Parathyroid adenoma (tissue), 2 donors: ENCODE results near the gene TGFBR3L.

Experiments used
- H2AFZ ChIP-seq: fragments of 300-600 bp; sonication (generic); one replicate; pipeline ENCODE4 v1.7.0; 2017; ENCODE audit warnings: antibody characterized with exemption, mild to moderate bottlenecking
- H3K27ac ChIP-seq: fragments of 300-600 bp; sonication (generic); one replicate; pipeline ENCODE4 v1.7.0; 2017
- H3K27me3 ChIP-seq: fragments of 300-600 bp; sonication (generic); one replicate; pipeline ENCODE4 v1.7.0; 2017; ENCODE audit warnings: low read length; ENCODE audit not compliant: control insufficient read depth, insufficient read depth
- H3K36me3 ChIP-seq: fragments of 300-600 bp; sonication (generic); one replicate; pipeline ENCODE4 v1.7.0; 2017; ENCODE audit warnings: low read length; ENCODE audit not compliant: control insufficient read depth, insufficient read depth
- H3K4me1 ChIP-seq: fragments of 300-600 bp; sonication (generic); one replicate; pipeline ENCODE4 v1.7.0; 2017; ENCODE audit warnings: control low read depth
- H3K4me2 ChIP-seq: fragments of 300-600 bp; sonication (generic); one replicate; pipeline ENCODE4 v1.7.0; 2017; ENCODE audit warnings: low read length
- H3K4me3 ChIP-seq: fragments of 300-600 bp; sonication (generic); one replicate; pipeline ENCODE4 v1.7.0; 2017; ENCODE audit warnings: low read depth, low read length
- H3K79me2 ChIP-seq: fragments of 300-600 bp; sonication (generic); one replicate; pipeline ENCODE4 v1.7.0; 2017; ENCODE audit warnings: control low read depth
- H3K9ac ChIP-seq: fragments of 300-600 bp; sonication (generic); one replicate; pipeline ENCODE4 v1.7.0; 2017; ENCODE audit warnings: mild to moderate bottlenecking
- H3K9me3 ChIP-seq: fragments of 300-600 bp; sonication (generic); one replicate; pipeline ENCODE4 v1.7.0; 2017; ENCODE audit warnings: low read length; ENCODE audit not compliant: control insufficient read depth
- CTCF ChIP-seq: fragments of 300-600 bp; sonication (generic); IDR thresholded peaks from one replicate; pipeline ENCODE4 v1.7.0; 2017; ENCODE audit warnings: antibody characterized with exemption, mild to moderate bottlenecking
- donor health status: primary hyperparathyroidism.

TGFBR3L gene

GRCh38 chr19:7907544-7907943, 7.1 kb upstream of the TGFBR3L start:
- Histone ChIP-seq H2AFZ (no peak overlapping the region), H3K9me3 (no peaks in the 10 kb centered on the region), H3K27ac (no peak overlapping the region), H3K36me3 (no peaks in the 10 kb centered on the region), H3K4me1 (peaks cover 19% of the 10 kb centered on the region), H3K27me3 (no peaks in the 10 kb centered on the region), H3K4me2 (no peak overlapping the region), H3K4me3 (no peak overlapping the region), H3K79me2 (peaks cover 37% of the 10 kb centered on the region), H3K9ac (no peak overlapping the region)
- no peak for TF ChIP-seq CTCF

GRCh38 chr19:7908078-7908699, 6.4 kb upstream of the TGFBR3L start:
- Histone ChIP-seq H3K9ac (no peak overlapping the region), H3K9me3 (no peaks in the 10 kb centered on the region), H3K27ac (no peak overlapping the region), H3K4me3 (no peak overlapping the region), H3K36me3 (no peaks in the 10 kb centered on the region), H3K4me1 (peaks cover 13% of the 10 kb centered on the region), H3K79me2 (peaks cover 37% of the 10 kb centered on the region), H3K4me2 (no peak overlapping the region), H2AFZ (no peak overlapping the region), H3K27me3 (no peaks in the 10 kb centered on the region)
- TF ChIP-seq CTCF = no peak

GRCh38 chr19:7908742-7909461, 5.7 kb upstream of the TGFBR3L start:
- Histone ChIP-seq H3K4me1 (peaks cover 13% of the 10 kb centered on the region), H3K36me3 (no peaks in the 10 kb centered on the region), H3K9me3 (no peaks in the 10 kb centered on the region), H2AFZ (no peak overlapping the region), H3K4me2 (no peak overlapping the region), H3K4me3 (no peak overlapping the region), H3K9ac (no peak overlapping the region), H3K79me2 (peaks cover 37% of the 10 kb centered on the region), H3K27ac (no peak overlapping the region), H3K27me3 (no peaks in the 10 kb centered on the region)
- TF ChIP-seq CTCF = no peak

GRCh38 chr19:7909471-7910067, 5.1 kb upstream of the TGFBR3L start:
- no peak for TF ChIP-seq CTCF
- no peak overlapping the region for H3K9ac ChIP-seq
- H2AFZ ChIP-seq = no peak overlapping the region
- H3K79me2 ChIP-seq = peaks cover 31% of the 10 kb centered on the region
- H3K27ac ChIP-seq = no peak overlapping the region
- no peaks in the 10 kb centered on the region for H3K27me3 ChIP-seq
- H3K4me1 ChIP-seq = peaks cover 13% of the 10 kb centered on the region
- H3K36me3 ChIP-seq = no peaks in the 10 kb centered on the region
- H3K4me3 ChIP-seq = no peak overlapping the region
- H3K9me3 ChIP-seq = no peaks in the 10 kb centered on the region
- H3K4me2 ChIP-seq = no peak overlapping the region
